Peyer's patch (tissue), 4 donors: ENCODE measurements around the gene TRPM8.

Experiments used
- CTCF ChIP-seq, 6 experiments: fragments of 450-650 bp in 4 of 6; fragments of 200-600 bp in 2 of 6; sonication (generic) in 1 of 6; IDR thresholded peaks; one replicate each; pipeline ENCODE4 v1.5.1; 2017 to 2019; ENCODE audit warnings: antibody characterized with exemption in 6 of 6, mild to moderate bottlenecking in 3 of 6, moderate library complexity in 1 of 6
- POLR2A ChIP-seq, 2 donors: fragments of 450-650 bp; IDR thresholded peaks; one replicate each; pipeline ENCODE4 v1.5.1; 2017; ENCODE audit warnings: antibody characterized with exemption in 2 of 2, mild to moderate bottlenecking in 2 of 2, moderate library complexity in 2 of 2

GRCh38 chr2:233983445-233983844, 66.3 kb downstream of the TRPM8 start:
- no peak for TF ChIP-seq CTCF (IDR thresholded peaks at IDR 0.05)
- TF ChIP-seq POLR2A (IDR thresholded peaks at IDR 0.05), result no peak
